HG03060 (cell line): Measurements from ENCODE around the gene FOXL3.

Source experiments
- ATAC-seq: cut with Tn5 transposase; IDR thresholded peaks from one replicate; pipeline ENCODE4 v1.9.1; 2021; ENCODE audit warnings: low read depth, moderate number of reproducible peaks; ENCODE audit not compliant: unreplicated experiment

The FOXL3 gene

GRCh38 chr7:318878-319661 is 29.1 kb downstream of the FOXL3 start:
- no peak for ATAC-seq

- ATAC-seq: no peak
Measured at GRCh38 chr7:320297-320696, 30.3 kb downstream of the FOXL3 start.

GRCh38 chr7:322111-322671 is 32.2 kb downstream of the FOXL3 start:
- ATAC-seq: no peak

GRCh38 chr7:322708-323111 is 32.7 kb downstream of the FOXL3 start:
- ATAC-seq: no peak

GRCh38 chr7:323410-323809 is 33.4 kb downstream of the FOXL3 start:
- ATAC-seq: no peak

- ATAC-seq: no peak
Measured at GRCh38 chr7:324011-324410, 34.0 kb downstream of the FOXL3 start.

- no peak for ATAC-seq
Measured at GRCh38 chr7:325051-325798, 35.3 kb downstream of the FOXL3 start.

- no peak for ATAC-seq
Measured at GRCh38 chr7:325811-326210, 35.8 kb downstream of the FOXL3 start.

- ATAC-seq: no peak
Measured at GRCh38 chr7:326273-326672, 36.3 kb downstream of the FOXL3 start.

GRCh38 chr7:326809-327232 is 36.9 kb downstream of the FOXL3 start:
- no peak for ATAC-seq

GRCh38 chr7:327233-327931 is 37.4 kb downstream of the FOXL3 start:
- no peak for ATAC-seq

- no peak for ATAC-seq
Measured at GRCh38 chr7:327991-328702, 38.2 kb downstream of the FOXL3 start.

GRCh38 chr7:329691-330281 is 39.8 kb downstream of the FOXL3 start:
- ATAC-seq: no peak

- ATAC-seq: no peak
Measured at GRCh38 chr7:330511-331230, 40.7 kb downstream of the FOXL3 start.

- no peak for ATAC-seq
Measured at GRCh38 chr7:332020-332517, 42.1 kb downstream of the FOXL3 start.

- ATAC-seq: no peak
Measured at GRCh38 chr7:332646-333392, 42.8 kb downstream of the FOXL3 start.

- no peak for ATAC-seq
Measured at GRCh38 chr7:333393-333764, 43.4 kb downstream of the FOXL3 start.

- no peak for ATAC-seq
Measured at GRCh38 chr7:334618-335357, 44.8 kb downstream of the FOXL3 start.
